DOHH2 (cell line): ENCODE data around the gene DPYSL5.

Source experiments
- EZH2phosphoT487 ChIP-seq: fragments of 200-600 bp; sonication (generic); IDR thresholded peaks from 2 replicates; pipeline ENCODE4 v1.6.1; 2017; ENCODE audit warnings: borderline replicate concordance, mild to moderate bottlenecking, antibody characterized with exemption, low read length, moderate library complexity, mixed read lengths
- TF ChIP-seq, protein P1 (sequence below): fragments of 200-600 bp; sonication (generic); IDR thresholded peaks from one replicate; pipeline ENCODE4 v1.5.1; 2014; ENCODE audit warnings: antibody characterized with exemption, mild to moderate bottlenecking, low read depth, low read length; ENCODE audit not compliant: poor library complexity, severe bottlenecking

GRCh38 chr2:26982102-26982742 lies 134.3 kb downstream of the DPYSL5 start:
- TF ChIP-seq, protein P1, sequence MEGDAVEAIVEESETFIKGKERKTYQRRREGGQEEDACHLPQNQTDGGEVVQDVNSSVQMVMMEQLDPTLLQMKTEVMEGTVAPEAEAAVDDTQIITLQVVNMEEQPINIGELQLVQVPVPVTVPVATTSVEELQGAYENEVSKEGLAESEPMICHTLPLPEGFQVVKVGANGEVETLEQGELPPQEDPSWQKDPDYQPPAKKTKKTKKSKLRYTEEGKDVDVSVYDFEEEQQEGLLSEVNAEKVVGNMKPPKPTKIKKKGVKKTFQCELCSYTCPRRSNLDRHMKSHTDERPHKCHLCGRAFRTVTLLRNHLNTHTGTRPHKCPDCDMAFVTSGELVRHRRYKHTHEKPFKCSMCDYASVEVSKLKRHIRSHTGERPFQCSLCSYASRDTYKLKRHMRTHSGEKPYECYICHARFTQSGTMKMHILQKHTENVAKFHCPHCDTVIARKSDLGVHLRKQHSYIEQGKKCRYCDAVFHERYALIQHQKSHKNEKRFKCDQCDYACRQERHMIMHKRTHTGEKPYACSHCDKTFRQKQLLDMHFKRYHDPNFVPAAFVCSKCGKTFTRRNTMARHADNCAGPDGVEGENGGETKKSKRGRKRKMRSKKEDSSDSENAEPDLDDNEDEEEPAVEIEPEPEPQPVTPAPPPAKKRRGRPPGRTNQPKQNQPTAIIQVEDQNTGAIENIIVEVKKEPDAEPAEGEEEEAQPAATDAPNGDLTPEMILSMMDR: peak; percentile 48
- no peak for TF ChIP-seq EZH2phosphoT487
